SU-DHL-6 (cell line): Measurements from ENCODE around the gene RP9.

Experiments
- EZH2phosphoT487 ChIP-seq: fragments of 200-600 bp; sonication (generic), shearing (Covaris generic); conservative IDR thresholded peaks from 2 replicates; pipeline ENCODE4 v1.6.1; 2018; ENCODE audit warnings: mild to moderate bottlenecking, antibody characterized with exemption, low read length, moderate library complexity, mixed read lengths
- TF ChIP-seq, protein P1 (sequence below): fragments of 200-600 bp; sonication (generic); IDR thresholded peaks from one replicate; pipeline ENCODE4 v1.5.1; 2017; ENCODE audit warnings: antibody characterized with exemption, mild to moderate bottlenecking, low read length, moderate library complexity; ENCODE audit not compliant: insufficient read depth, poor library complexity, severe bottlenecking

DNA sequence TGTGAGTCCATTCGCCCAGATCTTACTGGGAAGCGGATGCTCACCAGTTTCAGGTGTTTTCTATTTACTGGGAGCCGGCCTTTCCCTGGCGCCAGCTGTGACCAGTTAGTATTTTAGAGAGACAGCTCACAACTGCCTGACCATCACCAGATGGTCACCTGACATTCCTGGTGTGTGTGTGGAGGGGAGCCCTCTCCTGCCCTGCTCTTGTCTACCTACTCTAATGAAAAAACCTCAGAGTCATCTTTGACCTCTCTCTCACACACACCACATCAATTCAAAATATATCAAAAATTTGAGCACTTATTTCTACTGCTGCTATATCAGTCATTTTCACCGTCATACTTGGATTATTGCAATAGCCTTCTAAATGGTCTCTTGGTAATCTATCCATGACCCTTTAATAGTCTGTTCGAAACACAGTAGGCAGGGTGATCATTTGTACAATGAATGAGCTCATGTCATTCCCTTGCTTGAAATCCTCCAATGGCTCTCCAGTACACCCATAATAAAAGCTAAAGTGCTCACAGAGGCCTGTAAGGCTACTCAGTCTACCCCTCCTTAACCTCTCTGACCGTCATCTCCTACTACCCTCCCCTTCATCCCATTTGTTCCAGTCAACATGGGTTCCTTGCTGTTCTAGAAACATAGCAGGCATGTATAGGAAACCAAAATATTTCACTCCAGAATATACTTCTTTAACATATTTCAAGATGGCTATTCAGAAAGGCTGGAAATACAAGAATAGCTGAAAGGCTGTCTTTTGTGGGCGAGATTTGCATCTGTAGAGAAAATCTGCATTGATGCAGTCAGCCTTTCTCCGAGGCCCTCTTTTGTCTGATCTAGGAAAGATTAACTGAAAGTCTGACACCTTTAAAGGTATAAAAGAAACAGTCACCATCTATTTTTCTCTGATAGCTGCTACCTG lies 29.2 kb downstream of the RP9 start:
- TF ChIP-seq, protein P1, sequence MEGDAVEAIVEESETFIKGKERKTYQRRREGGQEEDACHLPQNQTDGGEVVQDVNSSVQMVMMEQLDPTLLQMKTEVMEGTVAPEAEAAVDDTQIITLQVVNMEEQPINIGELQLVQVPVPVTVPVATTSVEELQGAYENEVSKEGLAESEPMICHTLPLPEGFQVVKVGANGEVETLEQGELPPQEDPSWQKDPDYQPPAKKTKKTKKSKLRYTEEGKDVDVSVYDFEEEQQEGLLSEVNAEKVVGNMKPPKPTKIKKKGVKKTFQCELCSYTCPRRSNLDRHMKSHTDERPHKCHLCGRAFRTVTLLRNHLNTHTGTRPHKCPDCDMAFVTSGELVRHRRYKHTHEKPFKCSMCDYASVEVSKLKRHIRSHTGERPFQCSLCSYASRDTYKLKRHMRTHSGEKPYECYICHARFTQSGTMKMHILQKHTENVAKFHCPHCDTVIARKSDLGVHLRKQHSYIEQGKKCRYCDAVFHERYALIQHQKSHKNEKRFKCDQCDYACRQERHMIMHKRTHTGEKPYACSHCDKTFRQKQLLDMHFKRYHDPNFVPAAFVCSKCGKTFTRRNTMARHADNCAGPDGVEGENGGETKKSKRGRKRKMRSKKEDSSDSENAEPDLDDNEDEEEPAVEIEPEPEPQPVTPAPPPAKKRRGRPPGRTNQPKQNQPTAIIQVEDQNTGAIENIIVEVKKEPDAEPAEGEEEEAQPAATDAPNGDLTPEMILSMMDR: no peak
- TF ChIP-seq EZH2phosphoT487: no peak
